ENCODE data around the gene ZNG1A.
"Not testable (repeated sequence)": the region's sequence is repeated elsewhere in the genome, so short reads cannot be mapped to it uniquely, and the experiment has no call there.

- not testable (repeated sequence) for TF ChIP-seq SP1 (IDR thresholded peaks at IDR 0.05); HDGF (IDR thresholded peaks at IDR 0.05; ENCODE audit: borderline replicate concordance); SUZ12 (IDR thresholded peaks at IDR 0.05); FOXK2 (IDR thresholded peaks at IDR 0.05); L3MBTL2 (conservative IDR thresholded peaks at IDR 0.05)
These were observed 35.0 kb upstream of the ZNG1A start for GRCh38 chr9:213901-214300.

Measured in HEK293T (cell line).